Stomach (tissue), 9 donors: Measurements from ENCODE around the gene CFAP46. TPM values are rescaled to one million over a fixed set of nuclear protein-coding genes. Genes with fewer than 3 reads are reported as not detected.
A peak's percentile ranks its signal among the peaks of the same experiment; 100 is the strongest.

Experiments used
- DNase-seq, 2 donors: peaks; one replicate each; pipeline versions ENCODE4 v3.0.0 to v3.0.0-alpha.2; 2013 to 2019
- H3K27ac ChIP-seq, 5 donors: fragments of 200-600 bp in 4 of 5; sonication (generic) in 4 of 5; one replicate each; pipeline ENCODE4 v1.5.1; 2013 to 2019; ENCODE audit warnings: mild to moderate bottlenecking in 1 of 5, moderate library complexity in 1 of 5
- H3K27me3 ChIP-seq, 3 donors: fragments of 200-600 bp; sonication (generic); one replicate each; pipeline ENCODE4 v1.5.1; 2017 to 2019; ENCODE audit warnings: mixed run types in 1 of 3
- H3K36me3 ChIP-seq, 4 donors: fragments of 200-600 bp; sonication (generic); 1 replicate in 3 of 4; 2 replicates in 1 of 4; pipeline ENCODE4 v1.5.1; 2016 to 2019
- H3K4me1 ChIP-seq, 4 donors: fragments of 200-600 bp; sonication (generic); one replicate each; pipeline ENCODE4 v1.5.1; 2016 to 2019
- H3K4me3 ChIP-seq, 4 donors: fragments of 200-600 bp; sonication (generic) in 3 of 4; one replicate each; pipeline ENCODE4 v1.5.1; 2016 to 2019; ENCODE audit warnings: mild to moderate bottlenecking in 1 of 4
- H3K9me3 ChIP-seq, 4 donors: fragments of 200-600 bp; sonication (generic); one replicate each; pipeline ENCODE4 v1.5.1; 2016 to 2019
- CTCF ChIP-seq, 7 experiments: fragments of 450-650 bp in 4 of 7; fragments of 200-600 bp in 3 of 7; sonication (generic) in 3 of 7; IDR thresholded peaks; one replicate each; pipeline ENCODE4 v1.5.1; 2016 to 2019; ENCODE audit warnings: antibody characterized with exemption in 7 of 7, control low read depth in 2 of 7, mild to moderate bottlenecking in 1 of 7
- EP300 ChIP-seq: sonication (generic); formaldehyde crosslinking; IDR thresholded peaks from one replicate; pipeline ENCODE4 v1.6.1; 2017; ENCODE audit warnings: antibody characterized with exemption
- POLR2A ChIP-seq, 4 donors: fragments of 450-650 bp; IDR thresholded peaks; one replicate each; pipeline ENCODE4 v1.6.1; 2016; ENCODE audit warnings: antibody characterized with exemption in 4 of 4, control low read depth in 2 of 4, mild to moderate bottlenecking in 1 of 4, moderate library complexity in 1 of 4
- POLR2AphosphoS5 ChIP-seq, 3 donors: sonication (generic); formaldehyde crosslinking; IDR thresholded peaks; one replicate each; pipeline ENCODE4 v1.6.1; 2016; ENCODE audit warnings: antibody characterized with exemption in 3 of 3
- WGBS, 5 donors: extraction: QIAGEN DNeasy Blood & Tissue Kit in 3 of 5; methylation state at CpG; one replicate each; pipeline versions ENCODE4 v1.1.5 to v1.1.7; 2013 to 2018; 5-methylcytosine and 5-hydroxymethylcytosine counted together
- intact Hi-C: fragments of 100-400 bp; cut with DNase I; formaldehyde crosslinking; loops from one replicate; pipeline ENCODE4 v1.15.1; 2023; ENCODE audit warnings: low total_unique reads
- polyA plus RNA-seq, 3 donors: library from polyadenylated mRNA; stranded (reverse); fragments of 200-250 nt; gene quantifications; one replicate each; pipeline ENCODE4 v1.2.3, GENCODE V29; 2013
- total RNA-seq, 5 donors: library from RNA; depleted of rRNA; stranded (reverse); fragments of >200 nt; gene quantifications; one replicate each; pipeline versions ENCODE4 v1.1.0 to v1.2.3, GENCODE V29; 2014 to 2016
- donor health status: healthy with polysubstance abuse.
- donor health status: Bipolar disorder and iron deficiency.
- donor health status: healthy.

CFAP46 gene
- total and polyA plus RNA-seq, 8 donors: under 0.01 to 5.8 (median 1.8) TPM; not detected in 1

GRCh38 chr10:132811891-132812481 is 130.4 kb downstream of the CFAP46 start:
- no peak overlapping the region for H3K4me3 ChIP-seq
- no peak overlapping the region for H3K27ac ChIP-seq
- peaks cover 0 to 85% (median 0%) of the 10 kb centered on the region in 3 donors for H3K27me3 ChIP-seq
- no peaks in the 10 kb centered on the region for H3K4me1 ChIP-seq
- 80 to 86% (median 83%) methylated on average over 19 to 26 of the region's 26 CpGs; no CpG with 5 or more reads in 1 of the 5 donors for WGBS, 5 donors
- intact Hi-C loops: no loop called here
- peak in 1 of 2 donors; percentile 23 for DNase-seq
- H3K9me3 ChIP-seq: no peaks in the 10 kb centered on the region
- TF ChIP-seq CTCF (IDR thresholded peaks at IDR 0.05) (no peak), EP300 (no peak), POLR2AphosphoS5 (IDR thresholded peaks at IDR 0.05) (no peak)
- no peaks in the 10 kb centered on the region for H3K36me3 ChIP-seq

GRCh38 chr10:132810807-132811700 is 131.3 kb downstream of the CFAP46 start:
- H3K9me3 ChIP-seq: no peaks in the 10 kb centered on the region
- H3K36me3 ChIP-seq: no peaks in the 10 kb centered on the region
- no peak overlapping the region for H3K4me3 ChIP-seq
- TF ChIP-seq EP300 (no peak), CTCF (IDR thresholded peaks at IDR 0.05) (no peak), POLR2AphosphoS5 (IDR thresholded peaks at IDR 0.05) (no peak), POLR2A (IDR thresholded peaks at IDR 0.05) (no peak)
- no peak for DNase-seq
- no peaks in the 10 kb centered on the region for H3K4me1 ChIP-seq
- intact Hi-C loops: no loop called here
- H3K27me3 ChIP-seq: peaks cover 0 to 76% (median 0%) of the 10 kb centered on the region in 3 donors
- WGBS, 5 donors: 66 to 75% (median 71%) methylated on average over 26 to 33 of the region's 33 CpGs
- H3K27ac ChIP-seq: no peak overlapping the region

GRCh38 chr10:132810141-132810806 is 132.1 kb downstream of the CFAP46 start:
- peak in 1 of 2 donors; percentile 23 for DNase-seq
- H3K36me3 ChIP-seq: no peaks in the 10 kb centered on the region
- no peaks in the 10 kb centered on the region for H3K4me1 ChIP-seq
- TF ChIP-seq EP300 (no peak), CTCF (IDR thresholded peaks at IDR 0.05) (no peak), POLR2AphosphoS5 (IDR thresholded peaks at IDR 0.05) (no peak), POLR2A (IDR thresholded peaks at IDR 0.05) (no peak)
- H3K27me3 ChIP-seq: peaks cover 0 to 69% (median 0%) of the 10 kb centered on the region in 3 donors
- no peaks in the 10 kb centered on the region for H3K9me3 ChIP-seq
- WGBS, 5 donors: 83 to 88% (median 83%) methylated on average over 20 to 39 of the region's 39 CpGs
- intact Hi-C loops: no loop called here
- no peak overlapping the region for H3K4me3 ChIP-seq
- H3K27ac ChIP-seq: no peak overlapping the region
